Inflammatory macrophage treated with lipopolysaccharide for 1 hour (primary cell): ENCODE measurements around the gene TIMMDC1.
"Not testable (repeated sequence)": the region's sequence is repeated elsewhere in the genome, so short reads cannot be mapped to it uniquely, and the experiment has no call there.

Experiments used
- DNase-seq, 2 donors: peaks; one replicate each; pipeline ENCODE4 v3.0.0-alpha.2; 2020 to 2022

TIMMDC1 gene

DNA sequence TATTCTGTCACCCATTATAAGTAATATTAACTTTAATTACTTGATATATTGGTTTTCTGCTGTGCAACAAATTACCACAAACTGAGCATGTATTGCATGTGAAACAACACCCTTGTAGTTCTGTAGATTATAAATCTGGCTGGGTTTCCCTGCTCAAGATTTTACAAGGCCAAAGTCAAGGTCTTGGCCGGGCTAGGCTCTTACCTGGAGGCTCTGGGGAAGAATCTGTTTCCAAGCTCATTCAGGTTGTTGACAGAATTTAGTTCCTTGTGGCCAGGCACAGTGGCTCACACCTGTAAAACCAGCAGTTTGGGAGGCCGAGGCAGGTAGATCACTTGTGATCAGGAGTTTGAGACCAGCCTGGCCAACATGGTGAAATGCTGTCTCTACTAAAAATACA lies 16.3 kb downstream of the TIMMDC1 start:
- no peak for DNase-seq

DNA sequence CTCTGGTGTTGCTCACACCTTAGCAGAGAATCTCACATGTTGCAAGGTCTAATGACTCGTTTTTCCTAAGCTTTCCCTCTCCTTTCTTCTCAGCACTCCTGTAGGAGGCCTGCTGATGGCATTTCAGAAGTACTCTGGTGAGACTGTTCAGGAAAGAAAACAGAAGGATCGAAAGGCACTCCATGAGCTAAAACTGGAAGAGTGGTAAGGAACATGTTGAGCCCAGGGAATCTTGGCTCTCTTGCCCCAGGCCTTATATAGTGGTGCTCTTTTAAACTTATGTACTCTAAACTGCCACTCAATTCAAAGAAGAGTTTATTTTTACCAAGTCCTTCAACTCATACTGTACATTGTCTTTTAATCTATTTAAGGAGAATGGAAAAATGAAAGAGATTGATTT lies 18.8 kb downstream of the TIMMDC1 start:
- no peak for DNase-seq

DNA sequence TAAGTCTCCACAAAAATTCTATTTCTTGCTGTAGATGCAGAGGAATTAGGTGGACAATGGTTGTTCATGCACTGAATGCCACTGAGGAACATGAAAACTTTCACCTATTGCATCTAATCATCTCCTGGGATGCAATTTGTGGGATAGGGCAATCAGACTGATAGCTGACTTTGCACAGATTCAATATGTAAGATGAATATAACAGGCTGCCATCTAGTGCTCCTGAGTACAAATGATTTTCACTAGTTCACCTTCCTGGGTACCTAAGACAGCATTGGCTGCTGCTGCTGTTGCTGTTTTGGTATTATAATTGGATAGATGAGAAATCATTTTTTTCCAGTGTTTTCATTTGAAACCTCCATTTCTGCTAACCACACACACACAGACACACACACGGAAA lies 19.7 kb downstream of the TIMMDC1 start:
- DNase-seq = no peak

- peak; percentile 38 to 46 for DNase-seq
Observed at GRCh38 chr3:119524931-119525662, 26.8 kb downstream of the TIMMDC1 start.

DNA sequence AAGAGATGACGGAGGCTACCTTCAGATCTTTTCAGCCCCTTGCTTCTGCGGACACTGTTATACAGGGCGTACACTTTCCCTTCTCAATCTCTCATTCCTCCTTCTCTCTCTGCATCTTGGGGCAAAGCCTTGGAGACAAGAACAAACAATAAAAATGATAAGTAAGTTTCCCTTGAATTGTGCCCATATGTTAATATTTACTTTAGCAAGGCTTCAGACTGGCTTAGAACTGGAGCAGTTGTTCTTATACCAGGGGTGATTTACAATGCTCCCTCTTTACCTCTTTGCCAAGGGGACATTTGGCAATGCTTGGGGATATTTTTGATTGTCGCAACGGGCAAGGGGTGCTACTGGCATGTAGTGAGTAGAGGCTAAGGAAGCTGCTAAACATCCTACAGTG lies 29.4 kb downstream of the TIMMDC1 start:
- DNase-seq = no peak

DNA sequence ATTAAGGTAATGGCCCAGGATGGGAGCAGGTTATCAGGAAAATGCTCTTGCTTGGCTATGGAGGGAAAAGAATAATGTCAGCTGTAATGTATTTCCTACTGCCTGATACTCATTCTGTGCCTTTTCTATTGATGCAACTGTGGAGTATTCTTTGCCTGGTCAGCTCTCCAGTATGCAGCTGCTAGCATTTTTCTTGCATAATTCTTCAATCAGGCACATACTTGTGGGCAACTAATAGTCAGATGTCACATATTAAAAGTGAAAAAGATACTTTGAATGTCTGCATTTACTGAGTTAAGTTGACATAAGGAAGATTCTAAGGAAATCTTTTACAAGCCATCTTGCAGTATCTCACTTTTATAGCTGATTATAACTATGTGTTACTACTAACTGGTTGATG lies 31.5 kb downstream of the TIMMDC1 start:
- DNase-seq = no peak

DNA sequence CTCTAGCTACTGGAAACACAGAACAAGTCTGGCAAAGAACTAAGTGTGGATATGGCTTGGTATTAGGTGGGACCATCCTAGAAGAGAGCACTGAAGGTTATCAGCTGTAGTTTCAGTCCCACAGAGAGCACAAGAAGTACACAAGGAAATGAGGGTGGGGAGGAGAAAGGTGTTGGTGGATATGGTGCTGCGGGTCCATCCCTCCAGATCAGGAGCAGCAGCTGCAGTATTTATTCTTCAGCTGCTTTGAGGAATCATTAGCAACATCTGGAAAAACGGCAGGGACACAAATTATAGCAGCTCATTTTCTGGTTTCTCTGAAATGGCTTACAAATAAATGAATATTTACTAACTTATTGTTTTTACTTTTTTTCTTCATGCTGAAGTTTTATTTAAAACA lies 32.1 kb downstream of the TIMMDC1 start:
- no peak for DNase-seq

DNA sequence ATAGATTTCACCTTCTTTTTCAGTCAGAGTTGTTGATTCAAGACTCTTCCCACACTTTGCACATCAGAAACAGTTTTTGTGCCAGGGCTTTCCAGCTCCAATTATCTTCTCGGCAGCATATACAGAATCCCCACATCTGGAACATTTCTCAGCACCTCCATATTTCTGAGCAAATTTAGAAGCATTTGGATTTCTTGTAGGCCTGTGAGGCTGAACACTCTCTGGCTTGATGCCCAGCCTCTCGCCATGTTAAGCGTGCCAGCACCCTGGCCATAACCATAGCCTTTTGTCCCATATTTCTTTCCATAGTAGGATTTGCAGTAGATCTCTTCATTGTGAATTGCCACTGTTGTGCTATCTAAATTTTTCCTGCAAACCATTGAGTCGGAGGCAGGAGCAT lies 32.8 kb downstream of the TIMMDC1 start:
- no peak for DNase-seq

DNA sequence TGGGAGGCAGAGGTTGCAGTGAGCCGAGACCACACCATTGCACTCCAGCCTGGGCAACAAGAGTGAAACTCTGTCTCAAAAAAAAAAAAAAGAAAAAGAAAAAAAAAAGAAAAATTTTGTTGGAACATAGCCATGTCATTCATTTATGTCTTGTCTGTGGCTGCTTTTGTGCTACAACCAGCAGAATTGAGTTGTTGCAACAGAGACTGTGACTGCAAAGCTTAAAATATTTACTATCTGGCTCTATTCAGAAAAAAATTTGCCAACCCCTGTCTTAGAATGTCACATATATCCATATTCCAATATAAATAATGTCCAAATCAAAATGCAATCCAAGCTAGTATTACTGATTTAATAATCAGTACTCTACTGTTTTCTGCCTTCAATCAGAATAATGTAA lies 35.9 kb downstream of the TIMMDC1 start:
- no peak for DNase-seq

DNA sequence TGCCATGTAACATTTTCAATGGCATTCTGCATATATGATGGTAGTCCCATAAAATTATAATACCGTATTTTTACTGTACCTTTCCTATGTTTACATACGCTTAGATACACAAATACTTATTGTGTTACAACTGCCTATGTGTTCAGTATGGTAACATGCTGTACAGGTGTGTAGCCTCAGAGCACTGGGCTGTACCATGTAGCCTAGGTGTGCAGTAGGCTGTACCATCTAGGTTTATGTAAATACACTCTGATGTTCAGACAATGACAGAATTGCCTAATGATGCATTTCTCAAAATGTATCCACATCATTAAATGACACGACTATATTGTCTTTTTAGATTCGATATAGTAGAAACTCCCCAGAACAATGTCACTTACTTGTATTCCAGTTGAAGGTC lies 38.4 kb downstream of the TIMMDC1 start:
- no peak for DNase-seq

DNA sequence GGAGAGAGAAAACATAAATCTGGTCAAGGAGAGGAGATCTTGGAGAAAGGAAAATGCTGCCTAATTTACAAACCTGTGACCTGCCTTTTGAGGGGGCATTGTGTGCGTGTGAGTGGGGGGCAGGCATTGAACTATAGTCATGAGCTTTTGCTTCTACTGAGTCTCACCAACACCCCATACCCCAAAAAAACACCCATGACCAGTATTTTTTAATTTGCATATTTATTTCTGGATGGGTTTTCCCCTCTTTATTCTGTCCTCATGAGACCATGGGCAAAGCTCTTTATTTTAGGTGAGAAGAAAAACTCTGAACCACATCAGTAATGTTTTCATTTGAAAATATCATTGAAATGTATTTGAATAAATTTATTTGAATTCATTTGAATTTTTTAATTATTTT lies 40.4 kb downstream of the TIMMDC1 start:
- no peak for DNase-seq

GRCh38 chr3:119541547-119541946 lies 43.2 kb downstream of the TIMMDC1 start:
- DNase-seq = no peak

DNA sequence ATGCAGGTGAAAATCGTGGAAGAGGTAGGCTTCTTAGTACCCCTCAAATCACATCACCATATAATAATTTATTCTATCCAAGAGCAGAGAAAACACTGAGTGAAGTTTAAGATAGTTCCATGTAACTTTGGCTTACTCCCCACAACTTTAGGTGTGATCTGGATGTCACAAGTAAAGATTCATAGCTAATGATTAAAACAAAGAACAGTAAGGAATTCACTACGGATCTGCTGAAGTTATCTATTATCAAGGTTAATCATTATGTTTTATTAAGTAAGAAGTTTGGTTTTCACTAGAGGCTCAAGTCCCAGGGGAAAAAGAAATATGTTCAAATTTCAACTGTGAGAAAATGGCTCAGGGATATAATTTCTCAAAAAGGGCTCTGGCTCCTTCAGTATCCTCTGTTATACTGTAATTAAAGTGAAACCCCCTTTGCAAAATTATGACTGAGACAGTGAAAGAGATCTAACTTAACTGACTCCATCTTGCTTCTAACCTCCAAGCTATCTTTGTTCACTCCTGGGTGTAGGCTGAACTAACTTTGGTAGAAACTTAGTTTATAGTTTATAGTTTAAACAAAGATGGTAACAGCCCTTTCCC lies 43.9 kb downstream of the TIMMDC1 start:
- no peak for DNase-seq

GRCh38 chr3:119543147-119543546 lies 44.8 kb downstream of the TIMMDC1 start:
- DNase-seq = no peak

DNA sequence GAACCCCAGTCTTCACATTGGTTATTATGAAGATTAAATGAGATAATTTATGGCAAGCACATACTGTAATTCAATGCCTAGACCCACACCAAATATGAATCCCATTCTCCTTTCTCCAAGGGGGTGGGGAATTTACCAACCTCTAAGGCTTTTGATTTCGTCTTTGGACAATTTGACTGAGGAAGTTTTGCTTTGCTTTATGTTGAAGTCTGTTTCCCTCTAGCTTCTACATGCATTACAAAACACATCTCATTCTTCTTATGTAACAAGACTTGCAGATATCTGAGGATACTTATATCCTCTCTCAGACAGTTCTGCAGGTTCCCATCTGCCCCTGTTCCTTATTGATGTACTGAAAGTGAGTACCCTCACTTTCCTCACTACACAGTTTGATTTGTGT lies 48.9 kb downstream of the TIMMDC1 start:
- peak; percentile 58 to 71 for DNase-seq

DNA sequence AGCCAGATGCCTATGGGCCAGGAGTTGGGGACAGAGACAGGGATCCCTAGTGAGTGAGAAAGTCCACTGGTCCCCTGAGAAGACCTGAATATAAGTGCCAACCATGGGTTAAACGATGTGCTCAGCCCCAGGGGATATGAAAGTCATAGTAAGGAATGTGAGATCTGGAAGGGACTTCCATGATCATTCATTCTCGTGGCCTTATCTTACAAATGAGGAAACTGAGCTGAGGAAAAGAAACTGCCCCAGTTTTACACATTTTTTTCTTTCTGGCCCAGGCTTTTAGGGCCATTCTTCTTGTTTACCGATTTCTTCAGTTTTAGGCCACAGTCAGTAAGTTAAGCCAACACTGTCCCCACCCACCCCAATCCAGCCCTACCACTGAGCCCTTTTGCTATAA lies 50.0 kb downstream of the TIMMDC1 start:
- DNase-seq = peak; percentile 41 to 59

DNA sequence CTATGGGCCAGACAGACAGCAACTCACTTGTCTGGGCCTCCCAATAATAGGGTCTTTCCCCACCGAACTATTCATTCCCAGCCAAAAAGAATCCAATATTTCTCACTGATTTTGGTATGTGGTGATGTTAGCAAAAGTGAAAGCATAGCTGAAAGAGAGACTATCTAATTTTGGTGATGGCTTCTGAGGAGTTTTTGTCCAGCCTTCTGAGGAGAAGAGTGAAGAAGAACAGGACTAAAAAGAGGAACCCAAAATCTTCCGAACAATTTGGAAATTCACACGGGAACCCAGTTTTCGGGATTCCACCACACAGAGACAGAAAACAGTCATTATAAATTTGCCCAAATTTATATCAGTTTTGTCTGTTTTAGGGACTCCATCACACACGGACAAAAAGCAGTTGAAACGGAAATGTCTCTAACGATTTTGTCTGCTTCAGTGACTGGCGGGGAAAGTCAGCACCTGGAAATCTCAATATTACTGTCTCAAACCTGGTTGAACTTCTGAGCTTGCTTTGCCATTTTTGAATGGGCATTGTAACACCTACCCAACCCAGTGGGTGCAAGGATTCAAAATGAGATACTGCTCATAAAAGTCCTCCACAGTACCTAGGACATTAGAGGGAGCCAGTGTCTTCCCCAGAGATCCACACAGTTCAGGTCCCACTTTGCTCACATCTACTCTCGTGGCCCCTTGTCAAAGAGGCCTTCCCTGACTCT lies 52.0 kb downstream of the TIMMDC1 start:
- peak in 1 of 2 donors; percentile 27 for DNase-seq

DNA sequence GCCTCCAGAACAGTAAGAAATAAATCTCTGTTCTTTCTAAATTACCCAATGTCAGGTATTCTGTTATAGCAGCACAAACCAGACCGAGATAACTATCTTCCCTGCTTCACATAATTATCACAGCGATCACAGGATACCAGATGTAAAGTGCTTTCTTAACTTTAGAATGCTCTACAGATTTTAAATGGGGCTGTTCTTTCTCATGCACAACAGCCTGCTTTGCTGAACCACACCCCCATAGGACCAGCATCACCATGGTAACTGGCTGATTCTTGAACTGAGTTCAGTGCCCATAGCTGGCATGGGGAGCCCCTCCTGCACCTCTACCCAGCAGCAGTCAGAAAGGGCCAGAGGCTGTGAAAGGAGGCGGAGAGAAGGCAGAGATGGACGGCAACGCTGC lies 53.3 kb downstream of the TIMMDC1 start:
- DNase-seq = no peak

DNA sequence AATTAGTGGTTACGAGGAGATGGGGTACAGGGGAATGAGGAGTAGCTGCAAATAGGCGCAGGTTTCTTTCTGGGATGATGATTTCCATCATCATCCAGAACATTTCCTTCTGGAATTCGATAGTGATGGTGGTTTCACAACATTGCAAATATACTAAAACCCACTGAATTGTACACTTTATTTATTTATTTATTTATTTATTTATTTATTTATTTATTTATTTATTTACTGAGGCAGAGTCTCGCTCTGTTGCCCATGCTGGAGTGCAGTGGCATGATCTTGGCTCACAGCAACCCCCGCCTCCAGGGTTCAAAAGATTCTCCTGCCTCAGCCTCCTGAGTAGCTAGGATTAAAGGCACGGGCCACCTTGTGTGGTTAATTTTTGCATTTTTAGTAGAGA lies 54.6 kb downstream of the TIMMDC1 start:
- DNase-seq = not testable (repeated sequence)

DNA sequence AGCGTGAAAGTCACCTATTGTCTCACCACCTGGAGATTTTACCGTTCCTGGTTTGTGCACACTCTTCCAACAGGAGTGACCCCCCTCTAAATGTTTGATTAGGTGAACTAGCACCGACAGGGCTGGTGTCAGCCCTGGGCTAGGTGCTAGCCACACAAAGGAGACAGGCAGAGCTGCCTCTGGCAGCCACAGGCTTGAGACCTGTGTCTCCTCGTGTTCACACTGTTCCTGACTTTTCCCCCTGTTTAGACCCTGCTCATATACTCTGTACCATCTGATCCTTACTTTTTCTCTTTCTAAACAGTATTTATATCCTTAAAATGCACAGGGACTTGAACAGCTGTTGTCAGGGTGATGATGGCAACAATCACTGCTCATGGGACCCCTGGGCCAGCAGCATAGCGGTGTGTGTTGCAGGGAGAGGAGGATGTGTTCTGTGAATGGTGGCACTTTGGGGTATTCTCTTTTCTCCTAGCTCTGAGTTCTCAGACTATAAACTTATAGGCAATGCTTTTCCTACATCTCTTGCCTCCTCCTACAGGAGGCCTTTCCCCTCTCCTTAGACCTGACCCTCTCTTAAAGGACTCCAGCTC lies 55.6 kb downstream of the TIMMDC1 start:
- no peak for DNase-seq

DNA sequence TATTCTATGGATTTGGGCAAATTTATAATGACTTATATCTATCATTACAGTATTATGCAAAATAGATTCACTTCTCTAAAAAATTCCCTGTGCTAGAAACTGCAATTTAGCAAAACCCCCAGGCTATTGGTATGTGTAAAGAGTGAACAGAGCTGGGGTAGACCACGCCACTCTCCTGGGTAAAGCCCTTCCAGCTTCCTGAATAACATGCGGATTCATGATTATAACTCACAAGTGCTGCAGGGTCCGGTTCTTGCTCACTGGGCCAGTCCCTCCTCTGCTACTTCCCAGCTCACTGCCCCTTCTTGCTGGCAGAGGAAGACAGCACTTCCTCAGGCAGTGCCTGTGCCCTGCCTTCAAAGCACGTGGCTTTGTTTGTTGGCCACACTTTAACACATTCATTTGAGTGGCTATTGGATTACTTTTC lies 57.0 kb downstream of the TIMMDC1 start:
- DNase-seq = peak; percentile 95 to 99

GRCh38 chr3:119555929-119556328 lies 57.6 kb downstream of the TIMMDC1 start:
- DNase-seq = no peak

GRCh38 chr3:119557192-119557876 lies 59.0 kb downstream of the TIMMDC1 start:
- no peak for DNase-seq
